Effector CD8-positive, alpha-beta T cell (primary cell): ENCODE measurements around the gene HOXB13.
"Not testable (repeated sequence)": the region's sequence is repeated elsewhere in the genome, so short reads cannot be mapped to it uniquely, and the experiment has no call there.

Source experiments
- DNase-seq: peaks from one replicate; lab custom pipeline; 2025; lab: John Stamatoyannopoulos, UW

HOXB13 gene

GRCh38 chr17:48726114-48726915 is 2.2 kb downstream of the HOXB13 start:
- no peak for DNase-seq

GRCh38 chr17:48725288-48726064 is 3.1 kb downstream of the HOXB13 start:
- DNase-seq = no peak

GRCh38 chr17:48725004-48725287 is 3.6 kb downstream of the HOXB13 start:
- DNase-seq = no peak

GRCh38 chr17:48724251-48725003 is 4.1 kb downstream of the HOXB13 start:
- peak; percentile 65 for DNase-seq

- no peak for DNase-seq
These were observed 4.9 kb downstream of the HOXB13 start for GRCh38 chr17:48723423-48724250.

- no peak for DNase-seq
These were observed 5.6 kb downstream of the HOXB13 start, which contains the start of gene PRAC2 for GRCh38 chr17:48722915-48723422. Gene PRAC2, plus strand, starts transcription at chr17:48723185. Its CDS starts 1,226 bp downstream, at chr17:48724411.

- no peak for DNase-seq
These were observed 6.2 kb downstream of the HOXB13 start, which contains the start of gene PRAC1 for GRCh38 chr17:48722201-48722907. Gene PRAC1, minus strand, starts transcription at chr17:48722518. Its CDS starts 126 bp downstream, at chr17:48722392.

- no peak for DNase-seq
These were observed 7.5 kb downstream of the HOXB13 start for GRCh38 chr17:48721009-48721402.

GRCh38 chr17:48720266-48721008 is 8.1 kb downstream of the HOXB13 start:
- no peak for DNase-seq

GRCh38 chr17:48719642-48720265 is 8.8 kb downstream of the HOXB13 start:
- DNase-seq = no peak

GRCh38 chr17:48718761-48719641 is 9.5 kb downstream of the HOXB13 start:
- DNase-seq = no peak

- DNase-seq = no peak
These were observed 10.3 kb downstream of the HOXB13 start for GRCh38 chr17:48718227-48718760.

GRCh38 chr17:48717367-48718226 is 11.0 kb downstream of the HOXB13 start:
- DNase-seq = no peak

GRCh38 chr17:48716549-48716948 is 12.0 kb downstream of the HOXB13 start:
- DNase-seq = not testable (repeated sequence)

- DNase-seq = no peak
These were observed 12.8 kb downstream of the HOXB13 start for GRCh38 chr17:48715496-48716399.

- DNase-seq = no peak
These were observed 17.4 kb downstream of the HOXB13 start for GRCh38 chr17:48711128-48711527.
